ENCODE measurements around the gene DDX46.
"Not testable (repeated sequence)": the region's sequence is repeated elsewhere in the genome, so short reads cannot be mapped to it uniquely, and the experiment has no call there.

Gene DDX46

GRCh38 chr5:134784946-134785620 is 26.5 kb downstream of the DDX46 start:
- no peak for DNase-seq (ENCODE audit: low read depth in 2 of 2)

GRCh38 chr5:134787692-134788091 is 29.1 kb downstream of the DDX46 start:
- no peak for DNase-seq (ENCODE audit: low read depth in 2 of 2)

- no peak for DNase-seq (ENCODE audit: low read depth in 2 of 2)
These were observed 33.0 kb downstream of the DDX46 start for GRCh38 chr5:134791580-134791979.

GRCh38 chr5:134792286-134792685 is 33.7 kb downstream of the DDX46 start:
- no peak for DNase-seq (ENCODE audit: low read depth in 2 of 2)

GRCh38 chr5:134793111-134793510 is 34.5 kb downstream of the DDX46 start:
- no peak for DNase-seq (ENCODE audit: low read depth in 2 of 2)

- DNase-seq (ENCODE audit: low read depth in 2 of 2) = no peak
These were observed 35.5 kb downstream of the DDX46 start for GRCh38 chr5:134794082-134794481.

GRCh38 chr5:134794819-134795218 is 36.2 kb downstream of the DDX46 start:
- no peak for DNase-seq (ENCODE audit: low read depth in 2 of 2)

- no peak for DNase-seq (ENCODE audit: low read depth in 2 of 2)
These were observed 39.9 kb downstream of the DDX46 start for GRCh38 chr5:134798468-134798867.

- no peak for DNase-seq (ENCODE audit: low read depth in 2 of 2)
These were observed 45.2 kb downstream of the DDX46 start for GRCh38 chr5:134803821-134804220.

GRCh38 chr5:134813407-134813806 is 54.8 kb downstream of the DDX46 start:
- no peak for DNase-seq (ENCODE audit: low read depth in 2 of 2)

GRCh38 chr5:134813827-134814226 is 55.2 kb downstream of the DDX46 start:
- DNase-seq (ENCODE audit: low read depth in 2 of 2) = no peak

- no peak for DNase-seq (ENCODE audit: low read depth in 2 of 2)
These were observed 58.4 kb downstream of the DDX46 start for GRCh38 chr5:134817006-134817405.

- no peak for DNase-seq (ENCODE audit: low read depth in 2 of 2)
These were observed 60.2 kb downstream of the DDX46 start for GRCh38 chr5:134818776-134819175.

- DNase-seq (ENCODE audit: low read depth in 2 of 2) = no peak
These were observed 60.9 kb downstream of the DDX46 start for GRCh38 chr5:134819407-134819963.

- DNase-seq (ENCODE audit: low read depth in 2 of 2) = no peak
These were observed 63.3 kb downstream of the DDX46 start for GRCh38 chr5:134821841-134822240.

- DNase-seq (ENCODE audit: low read depth in 2 of 2) = no peak
These were observed 66.1 kb downstream of the DDX46 start for GRCh38 chr5:134824681-134825080.

- DNase-seq (ENCODE audit: low read depth in 2 of 2) = no peak
These were observed 66.6 kb downstream of the DDX46 start for GRCh38 chr5:134825212-134825611.

GRCh38 chr5:134833340-134834032 is 74.9 kb downstream of the DDX46 start:
- DNase-seq (ENCODE audit: low read depth in 2 of 2) = no peak

GRCh38 chr5:134835623-134836022 is 77.0 kb downstream of the DDX46 start:
- no peak for DNase-seq (ENCODE audit: low read depth in 2 of 2)

GRCh38 chr5:134837530-134838181 is 79.1 kb downstream of the DDX46 start:
- no peak for DNase-seq (ENCODE audit: low read depth in 2 of 2)

- DNase-seq (ENCODE audit: low read depth in 2 of 2) = not testable (repeated sequence)
These were observed 79.8 kb downstream of the DDX46 start for GRCh38 chr5:134838361-134838760.

GRCh38 chr5:134840811-134841210 is 82.2 kb downstream of the DDX46 start:
- no peak for DNase-seq (ENCODE audit: low read depth in 2 of 2)

- no peak for DNase-seq (ENCODE audit: low read depth in 2 of 2)
These were observed 85.7 kb downstream of the DDX46 start for GRCh38 chr5:134844252-134844651.

Measured in stimulated activated CD8-positive, alpha-beta memory T cell treated with anti-CD3 and anti-CD28 coated beads, Interleukin-15, amount 100 ng/mL, for 4 hours (primary cell).